ENCODE measurements around the gene THBS4.
"Not testable (repeated sequence)": the region's sequence is repeated elsewhere in the genome, so short reads cannot be mapped to it uniquely, and the experiment has no call there.

Gene THBS4

GRCh38 chr5:80076131-80077050 is 41.2 kb downstream of the THBS4 start:
- DNase-seq (ENCODE audit: low spot score): no peak

DNA sequence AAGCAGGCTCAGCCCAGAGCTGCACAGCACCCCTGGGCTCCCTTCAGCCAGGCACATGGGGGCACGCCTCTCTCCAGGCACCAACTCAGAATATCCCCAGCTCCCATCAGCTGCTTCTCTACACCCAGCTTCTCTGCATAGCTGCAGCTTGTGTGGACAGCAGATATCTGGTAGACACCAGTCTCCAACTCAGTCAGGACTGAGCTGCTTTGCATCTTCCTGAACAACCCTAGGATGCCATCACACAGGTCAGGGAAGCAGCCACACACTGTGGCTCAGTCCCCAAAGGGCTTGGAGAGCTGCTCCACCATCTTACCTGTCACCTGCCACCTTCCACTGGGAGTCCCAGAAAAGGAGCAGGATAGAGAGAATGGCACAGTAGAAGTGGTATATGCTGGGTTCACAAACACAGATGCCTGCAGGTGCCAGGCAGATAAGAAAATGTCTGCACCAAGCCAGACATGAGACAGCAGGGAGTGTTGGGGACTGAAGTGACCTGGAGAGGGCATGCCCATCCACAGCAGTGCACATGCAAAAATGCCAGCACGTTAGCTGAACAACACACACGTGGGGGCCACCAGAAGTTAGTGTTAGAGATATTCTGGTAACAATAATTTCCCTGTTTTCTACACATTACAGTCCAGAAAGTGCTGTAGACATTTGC is 42.0 kb downstream of the THBS4 start:
- no peak for DNase-seq (ENCODE audit: low spot score)

- no peak for DNase-seq (ENCODE audit: low spot score)
Observed at GRCh38 chr5:80078921-80079320, 43.8 kb downstream of the THBS4 start.

GRCh38 chr5:80082281-80082680 is 47.1 kb downstream of the THBS4 start:
- DNase-seq (ENCODE audit: low spot score): no peak

DNA sequence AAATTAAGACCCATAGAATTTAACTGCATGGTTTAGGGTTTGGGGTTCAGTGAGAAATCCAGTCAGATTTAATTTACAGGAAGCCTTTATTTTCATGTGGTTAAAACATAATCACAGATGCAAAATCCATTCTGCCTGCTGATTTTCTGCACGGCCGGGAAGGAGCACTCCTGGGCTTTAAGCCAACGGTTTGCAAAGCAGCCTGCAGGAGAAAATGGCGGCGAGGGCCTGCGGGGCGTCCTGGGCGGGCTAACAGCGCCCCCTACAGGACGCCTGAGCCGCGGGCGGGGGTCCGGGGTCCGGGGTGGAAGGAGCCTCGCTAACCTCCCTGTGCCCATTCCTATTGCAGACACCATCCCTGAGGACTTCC is 47.6 kb downstream of the THBS4 start:
- peak; percentile 39 for DNase-seq (ENCODE audit: low spot score)

DNA sequence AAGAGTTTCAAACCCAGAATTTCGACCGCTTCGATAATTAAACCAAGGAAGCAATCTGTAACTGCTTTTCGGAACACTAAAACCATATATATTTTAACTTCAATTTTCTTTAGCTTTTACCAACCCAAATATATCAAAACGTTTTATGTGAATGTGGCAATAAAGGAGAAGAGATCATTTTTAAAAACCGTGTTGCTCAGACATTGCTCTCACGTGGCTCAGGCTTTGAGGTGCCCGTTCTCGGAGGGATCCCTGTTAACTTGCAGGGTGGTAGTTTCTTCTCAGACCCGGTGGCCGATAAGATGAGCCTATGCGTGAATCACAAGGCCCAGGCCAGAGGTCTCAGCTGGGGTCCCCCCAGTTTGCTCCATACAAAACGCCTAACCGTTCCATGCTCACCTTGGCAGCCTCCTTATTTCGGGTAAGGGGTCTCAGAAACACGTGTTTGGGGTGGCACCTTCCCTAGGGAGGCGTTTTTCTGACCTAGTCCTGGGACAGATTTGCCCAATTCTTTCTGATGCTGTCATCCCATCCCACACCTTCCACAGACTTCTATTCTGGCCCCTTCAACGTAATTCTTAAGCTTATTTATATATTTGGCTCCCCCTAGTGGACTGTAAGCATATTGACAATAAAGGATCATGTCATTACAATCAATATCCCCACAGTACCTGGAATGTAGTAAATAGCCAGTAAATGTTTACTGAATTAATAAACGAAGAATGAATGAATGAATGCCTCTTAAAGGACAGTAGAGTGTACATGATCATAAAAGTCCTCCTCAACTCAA is 48.1 kb downstream of the THBS4 start:
- peak; percentile 60 for DNase-seq (ENCODE audit: low spot score)

DNA sequence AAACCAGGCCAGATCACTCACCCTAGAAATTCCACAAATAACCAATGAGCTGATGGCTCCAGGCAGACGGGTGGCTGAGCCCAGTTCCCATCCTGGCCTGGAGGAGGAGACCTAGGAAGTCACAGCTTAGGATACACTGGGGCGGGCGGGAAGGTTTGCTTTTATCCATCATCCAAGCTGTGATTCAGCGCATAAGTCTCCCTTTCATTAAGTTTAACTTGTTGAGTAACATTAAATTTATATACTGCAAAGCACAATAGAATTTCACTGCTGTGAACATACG is 55.7 kb downstream of the THBS4 start:
- no peak for DNase-seq (ENCODE audit: low spot score)

DNA sequence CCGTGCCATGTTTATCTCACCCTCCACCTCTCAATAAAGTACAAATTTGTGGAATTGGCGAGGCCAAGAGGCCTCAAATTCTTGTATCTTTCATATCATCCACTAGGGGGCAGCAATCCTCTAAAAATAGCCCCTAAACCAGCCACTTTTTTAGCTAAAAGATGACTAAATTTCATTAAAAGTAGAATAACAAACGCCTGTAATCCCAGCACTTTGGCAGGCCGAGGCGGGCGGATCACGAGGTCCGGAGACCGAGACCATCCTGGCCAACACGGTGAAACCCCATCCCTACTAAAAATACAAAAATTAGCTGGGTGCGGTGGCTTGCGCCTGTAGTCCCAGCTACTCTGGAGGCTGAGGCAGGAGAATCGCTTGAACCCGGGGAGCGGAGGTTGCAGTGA is 56.6 kb downstream of the THBS4 start:
- not testable (repeated sequence) for DNase-seq (ENCODE audit: low spot score)

DNA sequence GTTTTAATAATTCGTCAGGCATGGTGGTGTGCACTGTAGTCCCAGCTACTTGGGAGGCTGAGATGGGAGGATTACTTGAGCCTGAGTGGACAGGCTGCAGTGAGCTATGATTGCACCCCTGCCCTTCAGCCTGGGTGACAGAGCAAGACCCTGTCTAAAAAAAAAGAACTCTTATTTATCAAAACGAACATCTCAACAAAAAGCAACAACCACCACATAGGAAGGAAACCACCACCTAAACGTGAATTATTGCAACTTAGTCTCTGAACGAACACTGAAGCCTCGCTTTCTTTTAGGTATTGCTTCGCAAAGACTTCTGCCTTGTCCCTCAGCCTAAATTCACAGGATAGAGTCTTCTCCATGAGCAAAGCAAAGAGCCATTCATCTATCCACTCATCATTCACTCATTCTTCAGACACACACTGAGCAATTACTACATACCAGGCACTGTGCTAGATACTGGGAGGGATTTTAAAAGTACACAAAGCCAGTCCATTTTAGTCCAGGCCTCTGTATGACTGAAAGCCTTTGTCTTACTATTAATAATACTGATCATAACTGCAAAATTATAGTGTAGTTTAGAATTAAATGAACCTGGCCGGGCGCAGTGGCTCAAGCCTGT is 57.4 kb downstream of the THBS4 start:
- DNase-seq (ENCODE audit: low spot score): no peak

- peak; percentile 31 for DNase-seq (ENCODE audit: low spot score)
Observed at GRCh38 chr5:80093796-80094195, 58.6 kb downstream of the THBS4 start.

- DNase-seq (ENCODE audit: low spot score): no peak
Observed at GRCh38 chr5:80094236-80094738, 59.1 kb downstream of the THBS4 start.

DNA sequence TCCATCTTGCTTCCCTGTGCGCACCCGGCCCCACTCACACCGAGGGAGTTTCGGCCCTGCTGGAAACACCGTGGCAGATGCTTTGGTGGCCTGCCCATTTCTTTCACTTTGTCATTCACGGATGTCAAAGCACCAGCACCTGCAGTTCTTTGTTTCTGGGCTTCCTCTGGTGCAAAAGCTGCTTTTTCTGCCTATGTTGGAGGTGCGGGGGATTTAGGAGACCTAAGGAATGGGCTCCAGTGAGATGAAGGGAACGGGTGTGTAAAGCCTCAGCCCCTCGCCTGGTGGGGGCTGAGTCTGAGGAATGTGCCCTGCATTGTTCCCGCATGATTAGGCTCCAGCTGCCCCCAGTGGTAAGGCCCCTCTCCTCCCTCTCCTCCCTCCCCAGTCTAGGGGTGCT is 62.3 kb downstream of the THBS4 start:
- DNase-seq (ENCODE audit: low spot score): no peak

GRCh38 chr5:80101993-80102392 is 66.8 kb downstream of the THBS4 start:
- DNase-seq (ENCODE audit: low spot score): no peak

DNA sequence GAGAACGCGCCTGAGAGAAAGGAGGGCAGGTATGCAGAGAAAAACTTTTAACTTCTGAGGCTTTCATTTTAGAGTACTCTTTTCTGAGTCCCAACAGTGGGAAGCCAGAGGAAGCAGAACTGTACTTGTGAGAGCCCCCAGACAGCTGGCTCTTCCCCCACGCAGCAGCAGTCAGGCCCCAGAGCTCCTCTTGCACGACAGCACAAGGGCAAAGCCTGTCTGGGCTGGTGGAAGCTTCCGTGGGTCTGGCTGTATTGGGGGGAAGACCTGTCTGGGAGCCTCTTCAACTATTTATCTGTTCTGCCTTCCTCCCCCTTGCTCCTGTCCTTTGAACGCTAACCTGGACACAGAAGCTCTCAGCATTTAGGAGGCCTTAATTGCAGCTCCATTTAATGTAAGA is 68.2 kb downstream of the THBS4 start:
- DNase-seq (ENCODE audit: low spot score): no peak

DNA sequence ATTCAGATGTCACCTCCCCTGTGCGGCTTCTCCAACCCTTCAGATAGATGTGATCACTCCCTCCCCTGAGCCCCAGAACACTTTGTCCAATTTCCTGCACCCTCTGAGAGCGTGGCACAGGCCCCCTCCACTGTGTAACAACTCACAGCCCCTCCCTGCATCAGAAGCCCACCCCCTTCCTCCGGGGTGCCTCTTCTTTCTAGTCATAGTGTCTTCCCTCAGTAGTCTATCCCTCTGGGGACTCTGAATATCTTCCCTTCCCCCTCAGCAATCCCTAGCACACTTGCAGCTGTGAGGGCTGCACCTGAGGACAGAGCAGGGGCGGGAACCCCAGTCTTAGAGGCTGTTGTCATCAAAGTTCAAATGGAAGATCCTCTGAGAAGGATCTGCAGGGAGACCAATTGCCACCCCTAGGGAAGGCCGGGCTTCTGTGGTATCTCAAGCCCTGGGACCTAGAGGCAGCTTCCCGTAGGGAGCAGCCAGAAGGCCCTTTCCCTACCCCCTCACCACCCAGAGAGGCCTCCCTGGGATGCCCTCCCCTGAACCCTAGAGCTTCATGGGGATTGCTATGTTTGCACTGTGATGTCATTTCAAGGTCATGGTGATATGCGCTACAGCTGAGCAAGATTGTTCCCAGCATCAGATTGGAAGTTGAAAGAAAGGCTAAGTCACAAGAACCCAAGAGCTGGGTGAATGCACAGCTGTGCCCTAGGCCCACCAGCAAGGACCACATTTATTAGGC is 70.7 kb downstream of the THBS4 start:
- DNase-seq (ENCODE audit: low spot score): peak; percentile 53

DNA sequence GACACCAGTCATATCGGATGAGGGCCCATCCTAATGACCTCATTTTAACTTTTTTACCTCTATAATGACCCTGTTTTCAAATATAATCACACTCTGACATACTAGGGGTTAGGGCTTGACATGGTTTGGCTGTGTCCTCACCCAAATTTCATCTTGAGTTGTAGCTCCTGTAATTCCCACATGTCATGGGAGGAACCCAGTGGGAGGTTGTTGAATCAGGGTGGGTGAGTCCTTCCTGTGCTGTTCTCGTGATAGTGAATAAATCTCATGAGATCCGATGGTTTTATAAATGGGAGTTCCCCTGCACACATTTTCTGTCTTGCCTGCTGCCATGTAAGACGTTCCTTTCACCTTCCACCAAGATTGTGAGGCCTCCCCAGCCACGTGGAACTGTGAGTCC is 71.8 kb downstream of the THBS4 start:
- DNase-seq (ENCODE audit: low spot score): no peak

DNA sequence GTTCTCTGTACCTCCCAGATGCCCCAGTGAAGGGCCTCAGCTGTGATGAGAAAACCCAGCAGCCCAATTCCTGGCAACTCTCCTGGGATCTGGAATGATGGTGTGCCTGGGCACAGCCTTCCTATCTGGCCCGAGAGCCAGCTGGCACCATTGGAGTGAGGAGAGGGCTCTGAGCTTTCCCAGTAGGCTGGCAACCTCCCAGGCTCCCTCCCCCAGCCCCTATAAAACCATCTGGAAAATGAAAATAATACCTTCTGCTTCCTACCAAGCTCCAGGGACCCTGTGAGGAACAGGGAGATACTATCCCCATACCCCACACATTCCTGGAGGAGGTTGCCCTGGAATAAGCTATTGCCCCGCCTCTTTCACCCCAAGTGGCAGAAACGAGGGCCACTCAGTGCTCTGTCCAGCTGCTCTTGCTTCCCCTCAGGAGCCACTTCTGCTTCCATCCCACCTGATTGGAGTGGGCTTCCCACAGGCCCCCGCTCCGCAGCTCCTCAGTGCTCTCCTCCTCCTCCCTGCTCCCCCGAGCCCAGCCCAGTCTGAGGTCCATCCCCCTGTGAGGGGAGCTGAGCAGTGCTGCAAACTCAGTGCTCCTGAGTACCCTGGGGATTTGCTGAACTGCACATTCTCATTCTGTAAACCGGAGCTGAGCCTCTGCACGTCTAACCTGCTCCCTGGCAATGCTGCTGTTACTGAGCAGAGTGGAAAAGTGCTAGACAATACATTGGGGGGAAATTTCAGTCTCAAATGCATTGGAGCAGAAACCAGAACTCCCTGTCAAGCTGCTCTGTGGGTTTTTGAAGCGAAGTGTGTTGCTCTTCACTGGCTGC is 74.7 kb downstream of the THBS4 start:
- no peak for DNase-seq (ENCODE audit: low spot score)

DNA sequence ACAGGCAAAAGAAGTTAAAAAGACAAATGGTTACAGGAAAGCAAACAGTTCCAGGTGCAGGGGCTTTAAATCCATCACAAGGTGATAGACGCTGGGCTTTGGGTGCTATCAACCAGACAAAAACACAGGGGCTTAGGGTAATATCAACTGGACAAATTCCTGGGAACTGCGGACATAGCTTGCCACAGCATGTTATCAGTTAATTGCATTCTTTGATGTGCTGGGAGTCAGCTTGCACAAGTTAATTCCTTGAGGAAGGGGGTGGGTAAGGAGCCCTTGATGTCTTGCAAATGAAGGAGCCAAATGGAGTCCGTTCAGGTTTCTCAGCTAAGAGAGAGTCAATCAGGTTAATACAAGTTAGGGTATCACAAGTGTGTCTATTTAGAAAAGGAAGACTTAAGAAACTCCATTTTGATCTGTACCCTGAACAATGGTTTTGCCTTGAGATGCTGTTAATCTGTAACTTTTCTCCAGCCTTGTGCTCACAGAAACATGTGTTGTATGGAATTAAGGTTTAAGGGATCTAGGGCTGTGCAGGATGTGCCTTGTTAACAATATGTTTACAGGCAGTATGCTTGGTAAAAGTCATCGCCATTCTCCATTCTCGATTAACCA is 76.3 kb downstream of the THBS4 start:
- not testable (repeated sequence) for DNase-seq (ENCODE audit: low spot score)

- no peak for DNase-seq (ENCODE audit: low spot score)
Observed at GRCh38 chr5:80114860-80115259, 79.7 kb downstream of the THBS4 start.

DNA sequence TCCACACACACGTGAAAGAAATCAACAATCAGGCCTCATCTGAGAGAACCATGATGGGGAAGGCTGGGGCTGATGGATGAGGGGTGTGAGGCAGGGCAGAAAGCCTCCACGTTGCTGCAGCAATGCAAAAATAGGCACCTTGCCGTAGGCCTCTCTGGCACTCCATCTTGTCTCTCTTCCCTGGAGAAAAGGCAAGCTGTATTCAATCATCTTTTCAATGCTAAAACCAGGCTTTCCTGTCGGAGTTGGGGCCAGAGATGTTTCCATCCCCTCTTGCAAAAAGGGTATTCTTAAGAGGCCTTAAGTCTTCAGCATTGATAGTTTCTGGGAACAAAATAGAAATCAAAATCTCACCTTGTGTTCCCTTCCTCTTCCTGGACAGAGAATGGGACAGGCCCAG is 80.9 kb downstream of the THBS4 start:
- no peak for DNase-seq (ENCODE audit: low spot score)
